Choroid plexus epithelial cell (primary cell): ENCODE measurements around the gene TEAD3.
"Not testable (repeated sequence)": the region's sequence is repeated elsewhere in the genome, so short reads cannot be mapped to it uniquely, and the experiment has no call there.

Source experiments
- DNase-seq: peaks from one replicate; pipeline ENCODE4 v3.0.0-alpha.2; 2010; ENCODE audit warnings: low read depth
- H3K4me3 ChIP-seq: 2 replicates; pipeline ENCODE4 v1.5.1; 2011; ENCODE audit warnings: low read depth, mild to moderate bottlenecking, control low read depth, low read length, moderate library complexity
- CTCF ChIP-seq: conservative IDR thresholded peaks from 2 replicates; pipeline ENCODE4 v1.5.1; 2011; ENCODE audit warnings: low read depth, mild to moderate bottlenecking, control low read depth, inconsistent platforms, low read length, moderate library complexity

The TEAD3 gene

DNA sequence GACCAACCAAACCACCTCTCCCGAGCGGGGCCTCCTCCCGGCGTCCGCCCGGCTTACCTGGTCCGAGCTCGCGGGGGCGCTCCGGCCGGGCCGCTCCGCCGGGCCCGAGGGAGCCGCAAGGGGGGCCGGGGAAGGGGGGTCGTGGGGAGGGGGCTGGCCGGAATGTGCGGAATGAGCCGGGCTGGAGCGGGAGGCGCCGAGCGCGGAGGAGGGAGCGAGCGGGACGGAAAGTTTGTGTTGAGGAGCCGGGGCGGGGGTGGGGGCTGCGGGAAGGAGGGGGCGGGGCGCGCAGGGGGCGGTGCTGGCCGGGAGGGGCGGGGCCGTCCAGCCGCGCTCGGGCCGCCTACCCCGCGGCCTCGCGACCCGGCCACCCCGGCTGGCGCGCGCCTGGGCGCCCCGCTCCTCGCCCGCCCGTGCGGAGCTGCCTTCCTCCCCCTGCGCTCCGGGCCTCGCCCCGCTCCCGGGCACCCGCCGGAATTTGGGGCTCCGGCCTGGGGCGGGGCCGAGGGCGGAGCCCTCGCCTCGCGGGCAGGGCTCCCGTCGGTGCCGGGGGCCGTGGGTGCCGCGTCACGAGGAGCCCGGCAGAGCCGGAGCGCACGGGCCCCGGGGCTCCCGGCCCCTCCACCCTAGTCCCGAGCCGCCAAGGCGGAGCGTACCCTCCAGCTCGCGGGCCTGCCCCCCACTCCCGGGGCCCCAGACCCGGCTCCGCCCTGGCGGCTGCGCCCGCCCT, at the start of gene TEAD3:
Gene TEAD3, minus strand, starts transcription at position 239 of the 730 bp plus-strand sequence.
- peak; percentile 60 for DNase-seq
- peak within 1 kb of the TSS; percentile 73 for H3K4me3 ChIP-seq
- TF ChIP-seq CTCF, result peak; percentile 11

- no peak overlapping the region for H3K4me3 ChIP-seq
- no peak for DNase-seq
- no peak for TF ChIP-seq CTCF
These were observed 48.0 kb upstream of the TEAD3 start for GRCh38 chr6:35544769-35545361.

GRCh38 chr6:35543459-35544193, 46.7 kb upstream of the TEAD3 start:
- DNase-seq, result peak; percentile 28
- TF ChIP-seq CTCF, result no peak
- H3K4me3 ChIP-seq, result no peak overlapping the region

DNA sequence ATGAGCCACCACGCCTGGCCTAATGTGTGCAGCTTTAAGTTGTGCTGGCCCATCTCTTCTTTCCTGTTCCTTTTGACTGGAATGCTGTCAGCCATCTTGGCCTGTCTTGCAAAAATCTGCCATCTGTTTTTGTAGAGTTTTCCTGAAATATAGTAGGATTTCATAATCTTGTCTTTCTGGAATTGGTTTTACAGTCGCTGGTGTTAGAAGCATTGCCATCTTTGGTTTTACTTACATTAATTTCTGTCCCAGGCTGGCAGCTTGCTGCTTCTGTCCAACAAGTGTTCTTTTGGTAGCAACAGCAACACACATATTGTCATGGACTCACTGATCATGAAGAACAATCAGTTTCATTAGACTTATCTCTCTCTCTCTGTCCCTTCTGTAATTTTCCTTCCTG, 45.0 kb upstream of the TEAD3 start:
- H3K4me3 ChIP-seq, result no peak overlapping the region
- TF ChIP-seq CTCF, result no peak
- no peak for DNase-seq

- TF ChIP-seq CTCF, result no peak
- H3K4me3 ChIP-seq, result no peak overlapping the region
- no peak for DNase-seq
These were observed 42.3 kb upstream of the TEAD3 start for GRCh38 chr6:35539223-35539622.

DNA sequence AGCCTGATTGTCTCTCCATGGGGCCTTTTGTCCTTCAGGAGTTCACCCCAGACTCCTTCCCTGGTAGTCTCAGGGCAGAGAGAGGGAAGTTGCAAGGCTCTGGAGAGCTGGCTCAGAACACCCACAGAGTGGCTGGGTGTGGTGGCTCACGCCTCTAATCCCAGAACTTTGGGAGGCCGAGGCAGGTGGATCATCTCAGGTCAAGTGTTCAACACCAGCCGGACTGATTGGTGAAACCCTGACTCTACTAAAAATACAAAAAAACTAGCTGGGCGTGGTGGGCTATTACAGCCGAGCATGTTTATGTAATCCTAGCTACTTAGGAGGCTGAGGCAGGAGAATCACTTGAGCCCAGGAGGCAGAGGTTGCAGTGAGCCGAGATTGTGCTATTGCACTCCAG, 39.0 kb upstream of the TEAD3 start:
- not testable (repeated sequence) for H3K4me3 ChIP-seq, DNase-seq

DNA sequence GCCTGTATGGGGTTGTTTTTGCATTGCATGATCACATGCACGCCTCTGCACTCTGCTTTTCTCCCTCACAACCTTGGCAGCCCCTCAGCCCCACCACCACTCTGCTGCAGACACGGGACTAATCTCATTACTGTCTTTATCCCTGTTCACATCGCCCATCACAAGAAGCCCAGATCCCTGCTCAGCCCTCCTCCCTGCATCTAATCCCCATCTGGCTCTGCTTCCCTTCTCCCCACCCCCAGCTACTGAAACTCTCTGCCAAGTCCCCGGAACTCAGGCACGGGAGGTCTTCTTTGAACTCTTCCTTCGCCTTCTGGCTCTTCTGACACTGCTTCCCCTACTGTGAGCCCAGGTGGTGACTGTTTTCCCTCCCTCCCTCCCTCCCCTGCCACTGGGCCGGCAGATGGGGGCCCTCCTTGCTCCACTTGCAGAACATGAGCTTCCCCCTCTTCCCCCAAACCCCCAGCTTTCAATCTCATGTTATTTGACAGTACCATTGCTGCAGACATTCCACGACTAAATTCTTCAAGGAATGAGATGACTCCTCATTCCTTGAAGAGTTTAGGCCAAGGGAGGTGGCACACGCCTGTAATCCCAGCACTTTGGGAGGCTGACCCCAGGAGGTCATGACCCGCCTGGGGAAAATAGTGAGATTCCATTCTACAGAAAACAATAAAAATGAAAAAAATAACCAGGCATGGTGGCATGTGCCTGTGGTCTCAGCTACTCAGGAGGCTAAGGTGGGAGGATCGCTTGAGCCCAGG, 37.7 kb upstream of the TEAD3 start:
- peak; percentile 34 for DNase-seq
- no peak for TF ChIP-seq CTCF
- H3K4me3 ChIP-seq, result no peak overlapping the region
